Activated naive CD4-positive, alpha-beta T cell treated with anti-CD3 and anti-CD28 coated beads, Interleukin-2, amount 50 U/mL, for 24 hours (primary cell): ENCODE results near the gene FRMD4A.

Experiments
- H3K27ac Mint-ChIP-seq: one replicate; pipeline ENCODE4 v1.8.0; 2021; ENCODE audit warnings: mild to moderate bottlenecking, mixed read lengths
- H3K27me3 Mint-ChIP-seq: one replicate; pipeline ENCODE4 v1.8.0; 2021; ENCODE audit warnings: mixed read lengths
- H3K36me3 Mint-ChIP-seq: one replicate; pipeline ENCODE4 v1.8.0; 2021; ENCODE audit warnings: mixed read lengths
- H3K4me1 Mint-ChIP-seq: one replicate; pipeline ENCODE4 v1.8.0; 2021; ENCODE audit warnings: mixed read lengths
- H3K4me3 Mint-ChIP-seq: one replicate; pipeline ENCODE4 v1.8.0; 2021; ENCODE audit warnings: mild to moderate bottlenecking, mixed read lengths
- H3K9me3 Mint-ChIP-seq: one replicate; pipeline ENCODE4 v1.8.0; 2021; ENCODE audit warnings: mixed read lengths

FRMD4A gene

DNA sequence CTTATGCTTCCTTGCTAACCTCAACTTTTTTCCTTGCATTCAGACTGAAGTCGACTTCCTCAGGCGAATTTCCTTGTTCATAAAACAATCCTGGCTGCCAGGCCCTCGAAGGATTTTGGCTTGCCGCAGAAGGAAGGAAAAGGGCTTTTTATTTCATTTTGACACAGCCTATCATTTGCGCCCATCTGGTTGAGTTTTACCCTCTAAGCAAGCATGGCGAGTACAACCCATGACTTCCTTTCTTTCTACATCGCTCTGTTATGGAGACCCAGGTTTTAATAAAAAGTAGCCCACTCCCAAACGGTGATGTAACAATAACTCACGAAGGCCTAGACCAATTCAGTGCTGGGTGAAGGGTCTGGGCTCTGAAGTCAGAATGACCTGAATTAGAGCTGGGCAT is 634.7 kb downstream of the FRMD4A start:
- H3K4me3 Mint-ChIP-seq = no peak overlapping the region
- no peak overlapping the region for H3K27ac Mint-ChIP-seq
- H3K4me1 Mint-ChIP-seq = no peaks in the 10 kb centered on the region
- H3K36me3 Mint-ChIP-seq = no peaks in the 10 kb centered on the region
- peaks cover 2% of the 10 kb centered on the region for H3K27me3 Mint-ChIP-seq
- no peaks in the 10 kb centered on the region for H3K9me3 Mint-ChIP-seq

DNA sequence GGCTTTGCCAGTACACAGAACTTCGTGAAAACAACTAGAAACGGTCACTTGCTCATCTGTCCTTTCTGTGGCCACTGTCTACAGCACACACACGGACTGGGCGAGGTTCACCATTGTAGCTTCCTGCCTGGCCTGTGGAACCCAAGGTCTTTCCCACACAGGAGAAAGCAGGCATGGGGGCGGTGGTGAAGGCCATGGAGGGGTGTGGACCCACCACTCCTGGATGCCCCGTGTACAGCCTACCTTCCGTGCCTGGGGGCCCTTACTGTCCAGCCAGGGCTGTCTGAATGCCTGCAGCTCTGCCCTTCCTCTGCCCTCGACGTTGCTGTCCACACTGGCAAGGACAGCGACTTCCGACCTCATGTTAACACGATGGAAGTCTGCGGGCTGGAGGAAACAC is 635.1 kb downstream of the FRMD4A start:
- no peaks in the 10 kb centered on the region for H3K9me3 Mint-ChIP-seq
- no peaks in the 10 kb centered on the region for H3K36me3 Mint-ChIP-seq
- no peak overlapping the region for H3K27ac Mint-ChIP-seq
- no peak overlapping the region for H3K4me3 Mint-ChIP-seq
- H3K4me1 Mint-ChIP-seq = no peaks in the 10 kb centered on the region
- peaks cover 2% of the 10 kb centered on the region for H3K27me3 Mint-ChIP-seq

DNA sequence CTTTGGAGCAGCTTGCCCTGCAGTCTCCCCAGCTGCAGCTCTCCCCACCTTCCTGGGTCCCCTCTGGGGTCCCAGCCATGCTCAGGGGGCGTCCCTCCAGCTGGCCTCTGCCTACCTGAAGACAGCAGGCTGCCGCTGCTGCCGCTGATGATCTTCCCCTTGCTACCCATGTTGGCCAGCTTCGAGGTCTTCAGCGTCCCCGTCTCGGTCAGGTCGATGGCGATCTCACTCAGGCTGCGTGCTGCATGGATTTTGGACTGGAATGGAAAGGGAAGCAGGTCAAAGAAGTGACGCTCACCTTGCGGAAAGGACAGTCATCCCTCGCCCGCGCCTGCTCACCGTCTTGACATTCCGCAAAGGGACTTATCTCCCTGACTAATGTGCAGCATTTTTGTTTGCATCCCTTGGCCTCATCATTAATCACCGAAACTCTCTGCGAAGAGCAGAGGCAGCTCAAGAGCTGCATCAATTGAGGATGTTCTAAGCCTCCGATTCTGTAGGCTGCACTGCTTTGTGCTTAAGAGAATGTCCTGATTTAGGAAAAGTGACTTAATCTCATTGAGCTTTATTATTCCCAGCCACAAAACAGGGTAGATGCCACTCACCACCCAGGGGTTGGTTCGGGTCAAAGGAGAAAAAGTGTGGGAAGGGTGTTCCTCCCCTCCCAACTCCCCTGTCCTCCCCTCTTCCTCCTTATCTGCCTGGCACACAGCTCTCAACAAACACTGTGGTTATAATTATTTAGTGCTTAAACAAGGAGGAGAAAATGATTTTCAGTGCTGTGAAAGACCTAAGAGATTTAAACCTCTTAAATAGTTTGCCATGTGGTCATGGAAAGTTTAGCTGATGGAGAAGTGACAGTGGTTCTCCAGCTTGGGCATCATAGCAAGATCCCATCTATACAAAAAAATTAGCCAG is 636.7 kb downstream of the FRMD4A start:
- Mint-ChIP-seq H3K9me3 (no peaks in the 10 kb centered on the region), H3K27ac (no peak overlapping the region), H3K36me3 (no peaks in the 10 kb centered on the region), H3K4me1 (no peaks in the 10 kb centered on the region), H3K27me3 (no peaks in the 10 kb centered on the region), H3K4me3 (no peak overlapping the region)

DNA sequence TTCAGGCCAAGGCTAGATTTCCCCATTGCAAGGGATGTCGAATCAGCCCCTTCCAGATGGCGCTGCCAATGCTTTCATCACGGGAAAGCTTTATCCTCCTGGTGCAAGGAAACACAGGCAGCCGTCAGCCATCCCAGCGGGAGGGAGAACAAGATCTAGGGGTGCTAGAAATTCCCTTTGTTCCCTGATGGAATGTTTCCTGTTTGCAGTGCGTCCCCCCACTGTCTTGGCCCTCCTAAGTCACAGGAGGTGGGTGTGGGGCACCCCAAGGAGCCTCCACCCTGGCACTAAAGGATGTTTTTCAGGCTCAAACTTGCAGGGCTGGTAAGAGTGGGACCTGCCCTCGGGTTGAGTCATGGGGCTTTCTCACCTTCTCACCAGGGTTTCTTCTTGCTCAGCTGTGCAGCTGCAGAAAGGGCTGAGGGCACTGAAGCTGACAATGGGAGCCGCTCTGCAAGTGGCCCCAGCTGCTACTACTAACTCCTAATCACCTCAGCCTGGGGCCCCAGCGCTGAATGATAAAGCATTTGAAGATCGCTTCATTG is 640.4 kb downstream of the FRMD4A start:
- Mint-ChIP-seq H3K9me3 (no peaks in the 10 kb centered on the region), H3K27ac (no peak overlapping the region), H3K4me3 (no peak overlapping the region), H3K4me1 (no peaks in the 10 kb centered on the region), H3K27me3 (no peaks in the 10 kb centered on the region), H3K36me3 (no peaks in the 10 kb centered on the region)

DNA sequence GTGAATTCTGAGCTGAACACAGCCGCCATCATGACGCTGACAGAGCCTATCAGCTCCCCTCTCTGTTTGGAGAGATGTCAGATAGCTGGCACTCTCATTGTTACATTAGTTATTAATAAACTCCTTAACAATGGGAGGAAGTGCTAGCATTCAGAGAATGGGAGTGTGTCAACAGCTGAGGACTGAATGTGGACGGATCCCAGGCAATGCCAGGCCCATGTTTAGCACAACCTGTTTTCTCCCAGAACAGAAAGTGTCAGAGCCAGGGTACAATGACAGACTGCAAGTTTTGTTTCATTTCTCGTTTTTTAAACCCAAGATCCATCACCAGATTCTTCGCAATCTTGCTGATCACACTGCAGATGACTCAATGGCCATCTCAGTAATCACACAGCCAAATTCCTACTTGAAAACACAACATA is 644.4 kb downstream of the FRMD4A start:
- no peaks in the 10 kb centered on the region for H3K4me1 Mint-ChIP-seq
- no peak overlapping the region for H3K27ac Mint-ChIP-seq
- H3K36me3 Mint-ChIP-seq = no peaks in the 10 kb centered on the region
- no peak overlapping the region for H3K4me3 Mint-ChIP-seq
- peaks cover 1% of the 10 kb centered on the region for H3K27me3 Mint-ChIP-seq
- H3K9me3 Mint-ChIP-seq = no peaks in the 10 kb centered on the region

DNA sequence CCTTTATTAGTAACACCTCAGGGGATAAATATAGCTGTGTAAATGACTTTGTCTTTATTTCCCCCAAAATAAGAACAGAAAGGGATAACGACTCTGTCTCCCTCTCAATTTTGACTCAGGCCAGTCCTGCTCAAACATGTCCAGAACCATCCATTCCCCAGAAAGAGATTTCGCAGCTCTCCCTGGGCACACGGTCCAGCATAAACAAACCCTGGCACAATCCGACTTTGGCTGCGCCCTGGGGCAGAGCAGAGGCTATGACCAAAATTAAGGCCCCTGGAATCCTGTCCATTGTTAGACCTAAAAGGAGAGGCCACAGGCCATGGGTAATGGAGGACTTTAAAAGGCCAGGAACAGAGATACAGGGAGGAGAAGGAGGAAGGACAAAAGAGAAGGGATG is 644.8 kb downstream of the FRMD4A start:
- no peaks in the 10 kb centered on the region for H3K9me3 Mint-ChIP-seq

DNA sequence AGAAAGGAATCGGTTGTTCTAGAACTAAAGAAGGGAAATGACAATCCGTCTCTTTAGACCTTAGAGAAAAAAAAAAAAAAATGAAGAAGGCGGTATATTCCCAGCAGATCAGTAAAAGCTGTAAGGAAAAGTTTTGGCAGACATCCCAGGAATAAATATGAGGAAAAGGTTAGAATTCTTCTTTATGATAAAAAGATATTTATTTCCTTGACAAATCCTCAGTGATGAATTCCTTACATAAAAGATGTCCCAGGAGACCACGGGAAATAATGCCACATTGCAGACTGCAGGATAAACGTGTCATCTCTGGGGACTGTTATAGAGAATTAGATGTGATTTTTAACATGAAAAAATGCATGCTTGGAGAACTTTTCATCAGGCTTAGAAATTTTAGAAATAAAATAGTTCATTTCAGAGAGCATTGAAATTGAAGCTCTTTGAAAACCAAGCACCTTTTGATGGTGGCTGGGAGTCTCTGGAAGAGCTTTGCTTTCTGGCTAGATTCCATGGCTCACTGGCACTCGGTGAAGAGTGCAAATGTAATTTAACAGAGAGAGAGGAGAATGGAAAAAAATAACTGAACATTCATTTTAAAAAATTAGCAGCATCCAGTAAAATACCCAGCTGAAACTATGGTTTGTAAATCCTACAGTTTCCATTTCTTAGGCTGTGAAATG is 645.8 kb downstream of the FRMD4A start:
- Mint-ChIP-seq H3K4me3 (no peak overlapping the region), H3K9me3 (no peaks in the 10 kb centered on the region), H3K27ac (no peak overlapping the region), H3K4me1 (no peaks in the 10 kb centered on the region), H3K36me3 (no peaks in the 10 kb centered on the region), H3K27me3 (peaks cover 5% of the 10 kb centered on the region)

More for the DNA sequence above, 644.8 kb downstream of the FRMD4A start:
- Mint-ChIP-seq H3K27ac (no peak overlapping the region), H3K4me1 (no peaks in the 10 kb centered on the region), H3K36me3 (no peaks in the 10 kb centered on the region), H3K27me3 (peaks cover 3% of the 10 kb centered on the region), H3K4me3 (no peak overlapping the region)

DNA sequence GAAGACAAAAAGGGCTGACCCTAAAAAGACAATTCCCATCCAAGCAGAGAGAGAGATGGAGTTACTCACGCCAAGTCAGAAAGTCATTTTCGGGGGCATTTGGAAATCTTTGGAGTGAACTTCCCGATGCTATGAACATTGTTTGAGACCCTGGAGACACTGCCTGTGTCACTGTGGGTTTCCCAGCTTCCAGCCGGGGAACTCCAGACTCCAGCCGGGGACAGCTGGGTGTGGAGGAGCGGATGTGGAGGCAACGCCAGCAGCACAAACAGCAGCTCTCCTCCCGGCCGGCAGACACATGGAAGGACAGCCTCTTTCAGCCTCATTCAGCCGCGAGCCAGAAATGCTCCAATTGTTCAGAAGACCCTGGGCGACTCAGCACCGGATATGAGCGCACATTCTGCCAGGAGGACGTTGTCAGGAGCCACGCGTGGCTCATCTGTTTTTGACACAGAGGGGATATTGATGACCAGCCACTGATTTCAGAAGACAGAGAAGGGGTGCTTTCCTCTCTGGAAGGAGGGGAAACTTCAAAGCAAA is 646.4 kb downstream of the FRMD4A start:
- Mint-ChIP-seq H3K27me3 (peaks cover 7% of the 10 kb centered on the region), H3K9me3 (no peaks in the 10 kb centered on the region), H3K4me1 (no peaks in the 10 kb centered on the region), H3K4me3 (no peak overlapping the region), H3K36me3 (no peaks in the 10 kb centered on the region), H3K27ac (no peak overlapping the region)

DNA sequence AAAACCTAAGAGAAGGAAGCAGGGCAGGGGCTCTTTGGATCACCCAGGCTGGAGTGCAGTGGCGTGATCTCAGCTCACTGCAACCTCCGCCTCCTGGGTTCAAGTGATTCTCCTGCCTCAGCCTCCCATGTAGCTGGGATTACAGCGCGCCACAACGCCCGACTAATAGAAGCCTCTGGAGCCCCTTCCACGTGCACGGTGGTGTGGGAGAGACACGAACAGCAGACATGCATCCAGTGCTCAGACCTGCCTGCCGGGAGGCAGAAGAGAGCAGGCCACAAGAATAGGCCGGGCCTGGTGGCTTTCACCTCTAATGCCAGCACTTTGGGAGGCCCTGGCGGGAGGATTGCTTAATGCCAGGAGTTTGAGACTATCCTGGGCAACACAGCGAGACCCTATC is 647.7 kb downstream of the FRMD4A start:
- Mint-ChIP-seq H3K27me3 (peaks cover 7% of the 10 kb centered on the region), H3K36me3 (no peaks in the 10 kb centered on the region), H3K27ac (no peak overlapping the region), H3K9me3 (no peaks in the 10 kb centered on the region), H3K4me1 (no peaks in the 10 kb centered on the region), H3K4me3 (no peak overlapping the region)

DNA sequence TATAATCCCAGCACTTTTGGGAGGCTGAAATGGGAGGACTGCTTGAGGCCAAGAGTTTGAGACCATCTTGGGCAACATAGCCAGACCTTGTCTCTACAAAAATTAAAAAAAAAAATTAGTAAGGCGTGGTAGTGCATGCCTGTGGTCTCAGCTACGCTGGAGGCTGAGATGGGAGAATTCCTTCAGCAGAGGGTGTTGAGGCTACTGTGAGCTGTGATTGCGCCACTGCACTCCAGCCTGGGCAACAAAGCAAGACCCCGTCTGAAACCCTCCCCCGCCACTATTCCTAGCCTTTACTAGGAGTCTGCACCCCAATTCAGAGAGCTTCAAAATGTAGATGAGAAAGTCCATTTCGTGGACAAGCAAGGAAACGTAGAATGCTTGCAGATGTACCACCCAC is 648.8 kb downstream of the FRMD4A start:
- no peaks in the 10 kb centered on the region for H3K4me1 Mint-ChIP-seq
- H3K27me3 Mint-ChIP-seq = peaks cover 7% of the 10 kb centered on the region
- no peaks in the 10 kb centered on the region for H3K9me3 Mint-ChIP-seq
- peaks cover 2% of the 10 kb centered on the region for H3K36me3 Mint-ChIP-seq
- H3K27ac Mint-ChIP-seq = no peak overlapping the region
- H3K4me3 Mint-ChIP-seq = no peak overlapping the region

DNA sequence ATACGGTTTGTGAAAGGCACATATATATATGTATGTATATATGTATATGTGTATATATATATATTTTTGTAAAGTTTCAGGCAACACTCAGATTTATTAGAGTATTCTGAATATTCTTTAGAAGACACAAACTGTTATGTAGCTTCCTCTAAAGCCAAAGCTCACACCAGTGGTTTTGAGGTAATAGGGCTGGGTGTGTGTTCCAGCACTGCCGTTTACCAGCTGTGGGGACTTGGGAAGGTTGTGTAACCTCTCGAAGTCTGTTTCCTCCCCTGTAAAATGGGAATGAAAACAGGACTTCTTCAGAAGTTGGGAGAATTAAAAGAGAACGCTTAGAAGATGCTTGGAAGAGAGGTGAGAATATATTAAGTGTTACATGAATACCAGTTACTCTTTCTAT is 649.2 kb downstream of the FRMD4A start:
- Mint-ChIP-seq H3K27me3 (peaks cover 7% of the 10 kb centered on the region), H3K27ac (no peak overlapping the region), H3K4me1 (no peaks in the 10 kb centered on the region), H3K4me3 (no peak overlapping the region), H3K36me3 (peaks cover 2% of the 10 kb centered on the region), H3K9me3 (no peaks in the 10 kb centered on the region)

DNA sequence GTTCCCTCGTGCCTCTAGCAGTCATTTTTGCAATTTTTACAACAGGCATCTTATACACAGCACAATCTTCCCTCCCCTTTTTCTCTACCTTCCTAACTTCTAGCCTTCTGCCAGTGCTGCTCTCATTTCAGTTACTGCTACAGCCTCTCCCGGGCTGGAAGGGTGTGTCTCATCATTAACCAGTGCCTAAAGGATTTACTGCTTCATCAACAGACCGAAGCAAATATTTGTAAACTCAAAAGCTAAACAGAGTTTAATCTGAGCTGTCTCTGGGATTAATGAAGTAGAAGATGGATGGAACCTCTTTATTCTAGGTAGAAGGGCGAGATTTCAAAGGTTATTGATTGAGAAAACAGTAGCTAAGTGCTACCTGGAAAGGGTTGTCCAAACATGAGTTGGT is 649.6 kb downstream of the FRMD4A start:
- H3K27ac Mint-ChIP-seq = no peak overlapping the region
- H3K36me3 Mint-ChIP-seq = peaks cover 2% of the 10 kb centered on the region
- no peaks in the 10 kb centered on the region for H3K9me3 Mint-ChIP-seq
- no peak overlapping the region for H3K4me3 Mint-ChIP-seq
- peaks cover 7% of the 10 kb centered on the region for H3K27me3 Mint-ChIP-seq
- H3K4me1 Mint-ChIP-seq = no peaks in the 10 kb centered on the region

DNA sequence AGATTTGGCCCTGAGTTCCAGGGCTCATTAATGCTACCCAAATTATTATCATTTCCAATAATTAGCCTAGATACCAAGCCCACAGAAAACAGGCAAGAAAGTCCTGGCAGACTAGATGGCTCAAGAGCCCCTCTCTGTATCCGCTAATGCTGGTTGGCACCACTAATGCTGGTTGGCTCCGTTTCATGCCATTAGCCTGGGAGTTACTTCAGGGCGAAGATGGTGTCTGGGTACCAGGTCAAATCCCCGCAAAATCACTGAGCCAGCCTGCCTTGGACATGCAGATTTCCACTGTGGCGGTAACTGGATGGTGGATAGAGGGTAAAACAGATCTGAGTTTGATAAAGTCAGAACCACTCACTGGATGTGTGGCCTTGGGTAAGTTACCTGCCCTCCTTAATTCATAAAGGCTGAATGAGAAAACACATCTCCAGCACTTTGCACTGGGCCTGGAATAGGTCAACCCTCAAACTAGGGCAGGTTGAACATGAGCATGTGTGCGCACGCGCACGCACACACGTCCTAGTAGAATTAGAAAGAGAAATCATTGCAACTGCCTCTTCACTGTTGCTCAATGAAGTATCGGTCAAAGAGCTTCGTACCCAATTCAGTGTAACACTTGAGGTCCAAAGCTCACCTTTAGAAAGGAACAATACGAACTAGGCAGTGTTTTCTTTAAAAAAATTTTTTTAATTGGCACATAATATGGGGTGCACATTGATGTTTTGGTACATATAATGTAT is 652.5 kb downstream of the FRMD4A start:
- H3K27me3 Mint-ChIP-seq = peaks cover 7% of the 10 kb centered on the region
- no peak overlapping the region for H3K4me3 Mint-ChIP-seq
- no peaks in the 10 kb centered on the region for H3K4me1 Mint-ChIP-seq
- H3K36me3 Mint-ChIP-seq = peaks cover 2% of the 10 kb centered on the region
- H3K9me3 Mint-ChIP-seq = no peaks in the 10 kb centered on the region
- no peak overlapping the region for H3K27ac Mint-ChIP-seq

DNA sequence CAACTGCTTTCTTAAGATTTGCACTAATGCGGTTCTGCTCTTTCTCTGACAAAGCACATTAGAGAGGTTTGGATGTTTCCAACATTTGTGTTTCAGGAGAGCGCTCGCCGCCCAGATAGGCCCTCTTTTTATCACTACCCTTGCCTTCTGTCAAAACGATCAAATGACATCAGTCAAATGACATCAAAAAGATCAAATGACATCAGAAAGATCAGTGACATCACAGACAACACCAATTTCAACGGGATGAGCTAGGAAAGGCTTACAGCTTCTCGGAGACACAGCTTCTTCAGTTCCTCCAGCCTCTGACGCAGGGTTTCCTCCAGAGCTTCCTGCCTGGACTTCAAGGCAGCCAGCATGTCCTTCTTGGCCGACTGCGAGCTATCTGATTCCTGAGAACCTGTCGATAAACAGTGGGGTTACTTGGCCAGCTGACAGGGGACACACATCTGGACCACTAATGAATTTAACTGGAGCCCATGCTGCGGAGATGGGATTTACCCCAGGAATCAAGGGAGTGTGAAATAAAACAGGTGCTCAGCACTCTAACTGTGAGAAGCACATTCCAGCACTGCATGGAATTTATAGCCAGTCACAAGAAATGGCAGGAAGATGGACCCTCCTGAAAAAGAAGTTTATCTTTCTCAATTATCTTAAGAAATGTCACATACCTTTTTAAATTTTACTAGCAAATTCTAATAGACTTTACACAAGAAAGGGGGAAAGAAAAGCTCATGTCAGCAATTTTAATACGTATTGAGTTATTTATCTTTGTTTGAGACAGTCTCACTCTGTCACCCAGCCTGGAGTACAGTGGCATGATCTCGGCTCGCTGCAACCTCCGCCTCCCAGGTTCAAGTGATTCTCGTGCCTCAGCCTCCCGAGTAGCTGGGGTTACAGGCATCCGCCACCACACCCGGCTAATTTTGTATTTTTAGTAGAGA is 655.8 kb downstream of the FRMD4A start:
- peaks cover 2% of the 10 kb centered on the region for H3K27me3 Mint-ChIP-seq
- H3K27ac Mint-ChIP-seq = no peak overlapping the region
- no peaks in the 10 kb centered on the region for H3K4me1 Mint-ChIP-seq
- H3K36me3 Mint-ChIP-seq = peaks cover 4% of the 10 kb centered on the region
- no peaks in the 10 kb centered on the region for H3K9me3 Mint-ChIP-seq
- H3K4me3 Mint-ChIP-seq = no peak overlapping the region
